Upper lobe of left lung (tissue), 4 donors: ENCODE data around the gene CPAMD8.

ENCODE experiments used
- CTCF ChIP-seq, 6 experiments: fragments of 450-650 bp in 4 of 6; fragments of 200-600 bp in 2 of 6; sonication (generic) in 2 of 6; IDR thresholded peaks; one replicate each; pipeline ENCODE4 v1.5.1; 2016 to 2019; ENCODE audit warnings: antibody characterized with exemption in 6 of 6
- POLR2A ChIP-seq, 4 donors: fragments of 450-650 bp; IDR thresholded peaks; one replicate each; pipeline ENCODE4 v1.5.1; 2016 to 2017; ENCODE audit warnings: antibody characterized with exemption in 4 of 4, mild to moderate bottlenecking in 2 of 4

GRCh38 chr19:17058236-17058635 lies 31.6 kb upstream of the CPAMD8 start:
- TF ChIP-seq POLR2A (IDR thresholded peaks at IDR 0.05) (no peak), CTCF (IDR thresholded peaks at IDR 0.05) (no peak)
